Stimulated activated CD4-positive, alpha-beta T cell treated with anti-CD3 and anti-CD28 coated beads, Interleukin-1b, Interleukin-23, amount 100 ng/mL, for 4 hours (primary cell): Measurements from ENCODE around the gene MYT1.

ENCODE experiments used
- DNase-seq, 2 donors: peaks; one replicate each; pipeline ENCODE4 v3.0.0-alpha.2; 2020; ENCODE audit warnings: low read depth in 2 of 2

MYT1 gene

DNA sequence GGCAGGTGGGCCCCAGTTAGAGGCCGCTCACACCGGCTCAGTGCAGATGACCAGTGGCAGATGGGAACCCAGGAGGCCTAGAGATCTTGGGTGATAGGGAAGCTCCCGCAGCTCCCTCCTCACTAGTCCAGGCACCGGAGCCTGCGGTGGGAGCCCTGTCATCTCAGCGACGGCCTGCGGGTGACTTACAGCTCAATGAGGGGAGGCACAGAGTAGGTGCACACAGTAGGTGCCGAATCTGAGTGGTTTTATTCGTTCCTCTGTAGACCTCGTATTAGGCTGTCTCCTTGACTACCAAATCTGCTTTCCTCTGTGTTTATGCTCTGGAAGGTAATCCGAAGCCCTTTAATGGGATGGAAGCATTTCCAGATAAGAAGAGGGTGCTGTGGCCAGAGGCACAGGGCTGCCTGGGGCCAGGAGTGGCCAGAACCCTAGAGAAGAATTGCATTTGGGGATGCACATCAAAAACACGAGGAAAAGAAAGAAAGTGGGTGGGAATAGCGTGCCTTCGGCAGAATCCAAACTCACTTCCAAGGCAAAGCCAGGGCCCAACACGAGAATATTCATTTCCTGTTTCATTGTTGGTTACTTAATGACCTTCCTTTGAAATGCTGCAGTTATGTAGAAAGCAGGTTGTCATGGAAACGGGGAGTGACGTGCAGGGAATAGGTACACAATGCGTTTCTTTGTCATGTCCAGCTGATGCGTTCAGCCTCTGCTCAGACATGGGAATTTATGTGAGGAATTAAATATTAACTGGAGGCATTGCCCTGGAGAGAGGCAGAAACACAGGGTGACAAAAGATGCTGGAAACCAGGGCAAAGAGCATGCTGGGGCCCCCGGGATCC is 24.7 kb downstream of the MYT1 start:
- DNase-seq: no peak

DNA sequence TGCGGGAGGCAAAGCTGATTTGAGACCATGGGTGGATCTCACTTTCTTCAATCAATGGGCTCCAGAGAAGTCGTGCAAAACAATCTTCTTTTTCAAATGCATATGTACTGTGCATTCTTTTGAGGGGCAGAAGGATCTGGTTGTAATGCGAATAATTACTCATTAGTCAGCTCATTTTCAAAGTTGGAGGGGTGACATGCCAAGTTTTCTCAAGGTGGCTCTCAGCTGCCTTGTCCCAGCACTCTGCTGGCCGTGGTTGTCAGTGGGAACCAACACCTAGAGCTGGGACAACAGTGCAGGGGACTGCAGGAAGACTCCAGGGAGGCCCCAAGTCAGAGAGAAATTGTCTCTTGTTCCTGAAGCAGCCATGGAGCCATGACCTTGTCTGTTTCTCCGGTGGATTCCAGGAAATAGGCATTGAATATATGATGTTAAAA is 25.3 kb downstream of the MYT1 start:
- no peak for DNase-seq

DNA sequence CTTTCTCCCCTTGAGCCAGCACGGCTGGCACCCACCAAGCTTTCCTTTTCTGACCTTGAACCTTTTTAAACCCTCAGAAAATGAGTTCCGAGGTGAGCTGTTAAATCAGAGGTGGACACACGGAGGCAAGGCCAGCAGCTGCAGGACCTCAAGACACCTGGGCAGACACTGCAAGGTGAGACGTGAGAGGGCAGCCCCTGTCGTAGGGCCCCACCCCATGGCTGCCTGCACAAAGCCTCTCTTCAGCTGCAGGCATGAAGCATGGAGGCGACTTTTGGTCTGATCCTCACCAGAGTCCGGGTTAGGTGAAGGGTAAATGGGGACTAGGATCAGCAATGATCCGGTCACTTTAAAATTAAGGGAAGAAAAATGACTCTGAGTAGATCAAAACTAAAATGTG is 25.7 kb downstream of the MYT1 start:
- DNase-seq: no peak

DNA sequence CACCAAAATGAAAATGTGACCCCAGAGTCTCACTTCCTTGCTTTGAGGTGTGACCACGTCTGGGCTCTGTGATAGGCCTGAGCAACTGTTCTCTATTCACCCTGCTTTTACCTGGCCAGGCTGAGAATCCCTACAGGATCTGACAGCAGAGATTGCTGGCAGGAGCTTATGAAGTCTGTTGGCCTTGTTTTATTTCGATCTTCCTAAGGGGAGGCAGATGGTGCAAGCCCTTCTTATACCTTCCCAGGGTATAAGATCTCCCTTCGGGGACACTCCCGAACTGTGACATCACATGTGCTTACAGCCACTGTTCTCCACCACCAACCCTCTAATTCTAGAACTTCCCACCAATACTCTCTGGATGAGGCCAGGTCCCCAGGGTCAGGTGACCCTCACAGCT is 26.8 kb downstream of the MYT1 start:
- no peak for DNase-seq

DNA sequence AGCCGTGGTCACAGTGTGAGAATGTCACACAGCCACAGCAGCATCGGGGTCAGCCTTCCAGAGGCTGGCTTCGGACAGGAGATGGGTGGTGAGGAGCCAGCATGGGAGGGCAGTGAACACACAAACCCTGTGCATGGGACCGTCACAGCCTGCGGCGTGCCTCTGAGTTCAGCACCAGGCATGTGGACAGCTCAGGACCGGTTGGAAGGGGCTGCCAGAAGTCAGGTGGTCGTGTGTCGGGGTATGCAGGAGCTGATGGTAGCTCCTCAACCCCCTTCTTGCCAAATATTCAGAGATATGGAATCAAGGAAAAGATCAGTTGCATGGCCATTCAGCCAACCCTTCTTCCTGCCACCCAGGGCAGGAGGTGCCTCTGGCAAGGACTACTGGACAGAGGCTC is 28.2 kb downstream of the MYT1 start:
- DNase-seq: no peak

DNA sequence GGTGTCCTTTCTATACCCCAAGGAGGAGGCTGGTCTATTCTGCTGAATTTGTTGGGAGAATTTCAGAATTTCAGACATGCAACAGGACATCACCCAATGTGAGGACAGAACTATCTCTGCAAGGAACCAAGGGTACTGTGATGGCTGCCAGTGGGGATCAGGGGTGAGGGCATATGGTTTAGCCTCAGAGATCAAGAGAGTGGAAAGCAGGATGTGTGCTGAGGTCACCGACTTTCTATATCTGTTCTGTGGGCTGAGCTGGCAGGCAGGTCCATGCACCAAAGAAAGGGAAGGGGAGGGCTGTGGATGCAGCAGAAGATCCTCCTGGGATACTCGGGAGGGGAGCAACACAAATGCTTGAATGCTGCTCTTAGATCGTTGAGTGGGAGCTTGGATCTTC is 28.8 kb downstream of the MYT1 start:
- DNase-seq: no peak

DNA sequence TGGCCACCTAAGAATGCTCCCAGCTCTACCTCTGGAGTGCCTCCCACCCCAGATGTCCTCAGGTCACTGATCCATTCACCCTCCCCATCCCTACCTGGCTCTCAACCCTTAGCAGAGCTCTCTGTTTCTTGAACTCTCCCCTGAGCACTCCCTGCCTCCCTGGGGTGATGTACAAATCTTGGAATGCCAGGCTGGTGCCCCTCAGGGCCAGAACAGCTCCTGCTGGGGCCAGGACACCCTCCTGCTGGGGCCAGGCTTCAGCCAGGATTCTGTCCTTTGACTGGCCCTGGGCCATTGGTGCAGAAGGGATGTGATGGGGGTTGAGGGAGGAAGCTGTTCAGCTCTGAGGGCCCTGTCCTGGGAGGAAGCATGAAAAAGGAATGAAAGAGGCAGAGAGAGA is 30.0 kb downstream of the MYT1 start:
- no peak for DNase-seq

DNA sequence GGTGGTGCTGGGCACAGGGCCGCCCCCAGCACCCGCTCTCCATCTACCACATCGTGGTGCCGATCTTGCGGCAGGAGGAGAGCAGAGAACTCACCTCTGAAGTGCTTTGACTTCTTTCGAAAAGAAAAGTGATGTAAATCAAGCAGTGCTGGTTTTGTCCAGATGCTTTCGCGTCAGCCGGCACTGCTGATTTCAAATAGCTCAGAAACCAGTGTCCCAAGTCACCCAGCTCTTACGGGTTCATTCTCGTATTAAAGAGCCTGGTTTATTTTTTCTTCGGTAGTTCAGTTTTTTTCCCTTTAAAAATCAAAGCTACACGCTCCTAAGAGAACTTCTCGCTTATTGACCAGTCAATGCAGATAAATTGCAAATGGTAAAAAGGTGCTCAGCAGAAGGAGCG is 32.1 kb downstream of the MYT1 start:
- no peak for DNase-seq

DNA sequence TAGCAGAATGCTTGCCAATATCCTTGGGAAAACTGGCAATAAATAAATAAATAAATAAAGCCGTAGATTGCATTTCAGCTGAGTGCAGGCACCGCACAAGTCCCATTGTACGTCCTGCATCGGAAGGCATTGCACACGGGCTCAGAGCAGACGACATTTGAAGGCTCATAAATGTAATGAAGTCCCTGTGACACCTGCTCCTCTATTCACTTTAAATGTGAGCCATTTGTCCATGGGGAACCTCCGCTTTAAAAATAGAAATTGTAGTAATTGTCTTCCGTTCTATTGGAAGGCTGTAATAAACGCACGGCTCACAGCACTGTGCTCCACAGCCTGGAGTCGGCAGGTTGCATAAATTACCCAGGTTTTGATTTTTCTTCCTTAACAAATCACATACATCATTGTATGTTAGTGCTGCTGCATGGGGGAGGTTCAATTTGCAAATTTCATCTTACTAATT is 32.6 kb downstream of the MYT1 start:
- no peak for DNase-seq

DNA sequence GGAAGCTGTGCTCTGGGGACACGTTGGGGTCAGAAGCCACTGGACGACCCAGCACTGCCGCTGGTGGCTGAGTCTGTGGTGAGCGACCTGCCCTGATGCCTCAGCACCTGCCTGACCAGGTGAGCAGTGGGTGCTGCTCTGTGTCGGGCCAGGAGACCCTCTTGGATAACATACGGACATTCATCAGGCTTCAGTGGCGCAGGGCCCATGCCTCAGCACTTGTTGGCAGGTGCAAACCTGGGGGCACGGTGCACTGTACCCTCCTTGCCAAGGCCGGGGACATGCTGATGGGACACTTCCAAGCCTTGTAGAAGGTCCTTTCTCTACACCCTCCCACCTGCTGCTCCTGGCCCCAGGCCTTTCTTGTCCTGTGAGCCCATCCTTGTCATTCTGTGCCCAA is 34.1 kb downstream of the MYT1 start:
- DNase-seq: no peak

DNA sequence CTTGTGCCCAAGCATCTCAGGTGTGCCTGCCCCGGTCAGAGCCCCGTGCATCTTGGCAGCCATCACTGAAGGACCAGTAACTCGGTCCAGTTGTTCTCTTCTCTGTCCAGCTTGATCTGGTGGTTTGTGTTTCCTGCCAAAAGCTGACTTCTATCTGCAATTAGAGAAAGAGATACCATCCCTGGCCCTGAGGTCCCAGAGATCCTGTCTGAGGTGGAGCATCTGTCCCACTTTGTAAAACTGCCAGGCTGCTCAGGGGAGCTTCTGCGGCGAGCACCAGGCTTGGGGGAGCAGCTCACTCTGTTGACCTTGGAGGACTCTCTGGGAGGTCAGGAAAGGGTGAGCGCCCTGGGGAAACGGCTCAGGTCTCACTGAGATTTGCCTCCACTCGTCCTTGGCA is 35.1 kb downstream of the MYT1 start:
- no peak for DNase-seq

DNA sequence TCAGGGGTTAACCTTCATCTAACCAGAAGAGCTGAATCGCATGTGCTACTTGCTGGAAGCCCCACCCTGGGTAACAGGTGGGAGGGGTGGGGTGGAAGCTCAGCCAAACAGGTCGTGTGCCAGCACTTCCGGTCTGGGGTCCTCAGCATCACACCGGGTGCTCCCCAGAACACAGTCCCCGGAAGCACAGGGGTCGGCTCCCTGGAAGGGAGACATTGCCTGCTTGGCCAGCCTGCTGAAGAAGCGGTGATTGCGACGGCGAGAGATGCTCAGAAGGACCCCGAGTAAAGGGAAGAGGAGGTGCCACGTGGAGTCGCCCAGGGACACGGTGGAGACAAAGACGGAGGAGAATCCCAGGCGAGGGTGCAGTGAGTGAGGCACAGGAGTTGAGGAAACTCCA is 36.5 kb downstream of the MYT1 start:
- DNase-seq: no peak

DNA sequence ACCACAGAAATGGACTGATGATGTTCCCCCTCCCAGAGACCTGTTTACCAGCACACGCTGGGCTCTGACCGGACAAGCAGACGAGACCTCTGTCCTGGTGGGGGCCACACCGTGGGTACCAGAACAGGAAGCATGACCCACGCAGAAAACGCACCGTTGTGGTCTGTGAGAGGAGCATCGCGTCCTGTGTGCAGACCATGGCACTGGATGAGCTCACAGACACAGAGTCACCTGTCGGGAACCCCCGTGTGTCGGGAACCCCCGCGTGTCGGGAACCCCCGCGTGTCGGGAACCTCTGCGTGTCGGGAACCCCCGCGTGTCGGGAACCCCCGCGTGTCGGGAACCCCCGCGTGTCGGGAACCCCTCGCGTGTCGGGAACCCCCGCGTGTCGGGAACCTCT is 37.4 kb downstream of the MYT1 start:
- DNase-seq: no peak

DNA sequence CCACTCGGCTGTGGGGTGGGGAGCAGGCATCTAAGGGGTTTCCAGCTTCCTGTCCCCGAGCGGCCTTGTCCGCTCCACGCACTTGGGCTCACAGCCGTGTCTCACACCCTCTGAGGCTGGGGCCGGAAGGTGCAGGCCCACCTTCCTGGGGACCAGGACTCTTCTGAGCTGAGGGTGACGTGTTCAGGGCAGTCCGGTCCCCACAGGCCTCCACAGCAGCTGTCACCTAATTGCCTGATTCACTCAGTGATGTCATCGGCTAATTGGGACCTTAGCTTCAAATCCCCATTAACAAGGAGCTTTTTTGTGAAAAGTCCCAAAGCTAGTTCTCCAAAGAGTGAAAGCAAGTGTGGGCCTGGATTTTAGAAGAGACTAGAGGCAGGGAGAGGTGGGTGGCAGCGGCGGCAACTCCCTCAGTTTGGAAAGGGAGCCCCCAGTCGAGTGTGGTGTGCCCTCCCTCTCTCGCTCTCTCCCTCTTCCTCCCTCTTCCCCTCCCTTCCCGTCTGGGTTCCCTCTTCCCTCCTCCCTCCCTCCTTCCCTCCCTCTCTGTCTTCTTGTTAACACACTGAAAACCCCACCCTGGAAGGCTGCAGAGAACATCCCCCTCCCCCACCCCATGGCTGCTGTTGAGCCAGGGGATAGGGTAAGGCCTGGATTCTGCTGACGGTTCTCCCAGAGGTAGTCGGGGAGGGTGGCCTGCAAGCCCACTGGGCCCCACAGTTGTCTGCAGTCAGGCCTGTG is 39.0 kb downstream of the MYT1 start:
- DNase-seq: no peak

DNA sequence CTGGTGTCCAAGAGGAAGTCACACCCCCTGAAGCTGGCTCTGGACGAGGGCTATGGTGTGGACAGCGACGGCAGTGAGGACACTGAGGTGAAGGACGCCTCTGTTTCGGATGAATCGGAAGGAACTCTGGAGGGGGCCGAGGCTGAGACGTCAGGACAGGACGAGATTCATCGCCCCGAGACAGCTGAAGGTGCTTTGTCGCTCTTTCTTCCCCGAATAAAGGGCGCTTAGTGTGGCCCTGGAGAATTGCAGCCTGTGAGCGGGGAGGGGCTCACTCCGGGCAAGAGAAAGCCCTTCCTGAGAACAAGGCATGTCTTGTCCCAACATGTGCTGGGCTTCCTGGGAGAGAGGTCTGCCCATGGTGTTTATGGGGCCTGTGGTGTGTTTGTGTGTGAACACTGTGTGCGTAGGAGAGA is 41.4 kb downstream of the MYT1 start:
- no peak for DNase-seq

DNA sequence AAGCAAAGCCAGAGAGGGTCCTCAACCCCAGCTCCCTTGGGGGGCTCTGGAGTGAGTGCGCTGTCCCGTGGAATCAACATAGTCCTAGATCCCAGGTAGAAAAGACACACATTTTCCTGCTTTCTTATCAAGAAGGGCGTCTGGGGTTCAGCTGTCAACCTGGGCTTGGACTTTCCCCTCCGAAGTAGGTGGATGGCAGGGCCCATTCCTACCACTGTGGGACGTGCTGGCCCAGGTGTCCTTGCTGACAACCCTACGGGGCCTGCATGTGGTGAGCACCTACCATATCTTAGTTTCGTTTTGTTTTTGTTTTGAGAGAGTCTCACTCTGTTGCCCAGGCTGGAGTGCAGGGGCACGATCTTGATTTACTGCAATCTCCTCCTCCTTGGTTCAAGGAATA is 42.4 kb downstream of the MYT1 start:
- no peak for DNase-seq

DNA sequence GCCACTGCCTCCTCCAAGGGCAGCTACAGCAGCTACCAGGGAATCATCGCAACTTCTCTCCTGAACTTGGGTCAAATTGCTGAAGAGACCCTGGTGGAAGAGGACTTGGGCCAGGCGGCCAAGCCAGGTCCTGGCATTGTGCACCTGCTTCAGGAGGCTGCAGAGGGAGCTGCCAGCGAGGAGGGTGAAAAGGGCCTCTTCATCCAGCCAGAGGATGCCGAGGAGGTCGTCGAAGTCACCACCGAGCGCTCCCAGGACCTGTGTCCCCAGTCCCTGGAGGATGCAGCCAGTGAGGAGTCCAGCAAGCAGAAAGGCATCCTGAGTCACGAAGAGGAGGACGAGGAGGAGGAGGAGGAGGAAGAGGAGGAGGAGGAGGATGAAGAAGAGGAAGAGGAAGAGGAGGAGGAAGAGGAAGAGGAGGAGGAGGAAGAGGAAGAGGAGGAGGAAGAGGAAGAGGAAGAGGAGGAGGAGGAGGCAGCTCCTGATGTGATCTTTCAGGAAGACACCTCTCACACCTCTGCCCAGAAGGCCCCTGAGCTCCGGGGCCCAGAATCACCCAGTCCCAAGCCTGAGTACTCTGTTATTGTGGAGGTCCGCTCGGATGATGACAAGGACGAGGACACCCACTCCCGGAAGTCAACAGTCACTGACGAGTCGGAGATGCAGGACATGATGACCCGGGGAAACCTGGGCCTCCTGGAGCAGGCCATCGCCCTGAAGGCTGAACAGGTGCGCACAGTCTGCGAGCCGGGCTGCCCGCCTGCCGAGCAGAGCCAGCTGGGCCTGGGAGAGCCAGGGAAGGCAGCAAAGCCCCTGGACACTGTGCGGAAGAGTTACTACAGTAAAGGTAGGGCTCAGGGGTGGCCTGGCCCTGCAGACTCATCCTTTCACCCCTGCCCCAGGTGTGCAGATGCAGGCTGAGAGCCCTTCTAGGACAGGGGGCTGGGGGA is 43.7 kb downstream of the MYT1 start:
- DNase-seq: no peak

DNA sequence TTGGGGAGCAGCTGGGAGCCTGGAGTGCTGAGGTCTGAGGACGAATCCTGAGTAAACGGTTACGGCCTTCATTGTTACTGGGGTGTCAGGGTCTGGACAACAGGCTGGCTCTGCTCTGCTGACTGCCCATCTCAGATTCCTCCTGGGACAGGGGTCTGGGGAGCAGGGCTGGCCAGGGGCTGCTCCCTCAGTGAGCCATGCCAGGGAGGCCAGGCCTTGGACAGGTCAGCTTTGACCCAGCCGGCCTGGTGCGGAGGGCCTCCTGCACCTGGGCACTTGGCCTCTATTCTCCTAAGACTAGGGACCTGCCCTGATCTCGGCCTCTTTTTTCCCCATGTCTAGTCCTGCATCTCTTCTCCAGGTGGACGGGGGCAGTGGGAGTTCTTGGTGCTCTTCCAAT is 44.9 kb downstream of the MYT1 start:
- DNase-seq: no peak

DNA sequence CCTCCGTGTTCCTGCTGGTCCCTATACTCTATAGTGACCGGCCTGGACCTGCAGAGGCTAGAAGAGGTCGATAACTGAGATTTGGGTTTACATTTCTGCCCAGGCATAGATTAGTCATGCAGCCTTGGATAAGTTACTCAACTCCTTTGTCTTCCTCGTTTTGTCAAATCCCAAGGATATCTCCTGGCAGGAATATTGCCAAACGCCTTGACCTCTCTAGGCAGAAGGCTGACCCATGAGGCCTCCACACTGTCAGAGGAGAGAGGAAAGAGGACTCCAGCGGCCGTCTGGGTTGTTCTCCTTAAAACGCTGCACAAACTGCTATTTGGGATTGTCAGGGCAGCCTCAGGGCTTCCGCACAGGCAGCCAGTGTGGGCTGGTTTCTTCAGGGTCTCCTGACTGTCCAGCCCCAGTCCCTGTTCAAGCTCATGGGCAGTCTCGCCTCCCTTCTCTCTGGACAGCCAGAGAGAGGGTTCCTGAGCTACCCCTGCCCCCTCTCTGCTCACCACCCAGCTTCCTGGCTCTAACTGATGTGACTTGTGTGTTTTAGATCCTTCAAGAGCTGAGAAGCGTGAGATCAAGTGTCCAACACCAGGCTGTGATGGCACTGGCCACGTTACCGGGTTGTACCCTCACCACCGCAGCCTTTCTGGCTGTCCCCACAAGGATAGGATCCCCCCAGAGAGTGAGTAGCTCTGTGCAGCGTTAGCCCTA is 46.6 kb downstream of the MYT1 start:
- DNase-seq: no peak

DNA sequence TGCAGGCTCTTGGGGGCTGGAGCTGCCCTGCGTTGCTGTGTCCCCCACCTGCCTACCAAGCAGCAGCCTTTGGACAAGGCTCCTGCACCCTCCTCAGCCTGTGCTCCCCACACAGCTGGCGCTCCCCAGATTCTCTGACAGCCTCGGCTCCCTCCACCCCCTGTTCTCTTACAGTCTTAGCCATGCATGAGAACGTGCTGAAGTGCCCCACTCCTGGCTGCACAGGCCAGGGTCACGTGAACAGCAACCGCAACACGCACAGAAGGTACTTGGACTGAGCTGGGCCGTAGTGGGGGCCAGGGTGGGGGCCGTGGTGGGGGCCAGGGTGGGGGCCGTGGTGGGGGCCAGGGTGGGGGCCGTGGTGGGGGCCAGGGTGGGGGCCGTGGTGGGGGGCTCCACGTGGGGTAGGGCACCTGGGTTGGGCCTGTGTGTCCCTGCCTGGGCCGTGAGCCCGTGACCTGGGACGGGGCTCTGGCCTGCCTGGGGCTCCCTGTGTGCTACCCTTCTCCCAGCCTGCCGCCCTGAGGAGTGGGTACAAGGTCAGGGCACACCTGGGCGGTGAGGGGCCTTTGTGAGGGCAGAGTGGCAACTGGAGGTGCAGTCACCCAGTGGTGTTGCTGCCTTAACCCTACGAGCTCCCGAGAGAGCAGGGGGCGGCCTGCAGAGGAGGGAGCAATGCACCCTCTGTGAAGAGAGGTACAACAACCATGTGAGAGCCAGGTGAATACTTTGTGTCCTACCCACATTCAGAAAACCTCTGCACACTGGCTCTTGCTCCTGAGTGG is 47.8 kb downstream of the MYT1 start:
- no peak for DNase-seq

DNA sequence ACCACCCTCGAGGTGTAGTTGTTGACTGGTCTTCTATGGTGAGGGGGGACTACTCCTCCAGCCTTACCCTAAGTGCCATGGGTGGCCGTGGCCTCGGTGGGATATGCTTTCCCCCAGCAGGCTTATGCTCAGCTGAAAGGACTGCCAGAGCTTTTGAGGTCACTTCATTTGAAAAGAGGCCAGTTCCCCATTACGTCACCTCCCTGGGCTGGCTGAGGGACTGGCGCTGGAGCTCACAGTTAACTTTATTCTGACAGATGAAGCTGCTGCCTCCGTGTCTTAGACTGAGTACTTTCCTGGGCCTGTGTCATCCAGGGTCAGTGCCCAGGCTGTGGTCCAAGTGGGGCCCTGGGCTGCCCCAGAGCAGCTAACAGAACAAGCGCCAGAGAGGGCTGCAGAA is 48.5 kb downstream of the MYT1 start:
- no peak for DNase-seq
